AG04450 (cell line): Measurements from ENCODE around the gene LONP2. TPM values are rescaled to one million over a fixed set of nuclear protein-coding genes. Genes with fewer than 3 reads are reported as not detected.

Experiments
- CTCF ChIA-PET: fragments of 300-600, 350-600 bp; formaldehyde crosslinking; extraction: SDS; loops from one replicate; lab custom pipeline; 2022; ENCODE audit warnings: antibody characterized with exemption, inconsistent platforms; lab: Charles Lee
- POLR2A ChIA-PET: fragments of 350-600 bp; formaldehyde crosslinking; extraction: SDS; loops from one replicate; lab custom pipeline; 2021; ENCODE audit warnings: antibody characterized with exemption, inconsistent platforms; lab: Yijun Ruan, JAX
- DNase-seq: peaks from one replicate; pipeline ENCODE4 v3.0.0-alpha.2; 2011; ENCODE audit warnings: low read depth, low spot score
- H3K27ac ChIP-seq: one replicate; pipeline ENCODE4 v1.5.1; 2012; ENCODE audit warnings: low read depth, low read length, control low read depth
- H3K27me3 ChIP-seq: one replicate; pipeline ENCODE4 v1.6.0; 2012; ENCODE audit warnings: low read length; ENCODE audit not compliant: control insufficient read depth, insufficient read depth
- H3K4me3 ChIP-seq: 2 replicates; pipeline ENCODE4 v1.5.1; 2011; ENCODE audit warnings: mild to moderate bottlenecking, low read depth, low read length, control low read depth
- H3K9me3 ChIP-seq: 2 replicates; pipeline ENCODE4 v1.5.1; 2012; ENCODE audit warnings: low read length; ENCODE audit not compliant: control insufficient read depth, insufficient read depth
- CTCF ChIP-seq: IDR thresholded peaks from 2 replicates; pipeline ENCODE4 v1.5.1; 2011; ENCODE audit warnings: low read depth, low read length, control low read depth, inconsistent platforms
- polyA plus RNA-seq: library from polyadenylated mRNA; depleted of rRNA; stranded (reverse); fragments of >200 nt; gene quantifications from 2 replicates; pipeline ENCODE4 v1.2.3, GENCODE V29; 2011

The LONP2 gene
- polyA plus RNA-seq, 1 experiment = 63.7 TPM

DNA sequence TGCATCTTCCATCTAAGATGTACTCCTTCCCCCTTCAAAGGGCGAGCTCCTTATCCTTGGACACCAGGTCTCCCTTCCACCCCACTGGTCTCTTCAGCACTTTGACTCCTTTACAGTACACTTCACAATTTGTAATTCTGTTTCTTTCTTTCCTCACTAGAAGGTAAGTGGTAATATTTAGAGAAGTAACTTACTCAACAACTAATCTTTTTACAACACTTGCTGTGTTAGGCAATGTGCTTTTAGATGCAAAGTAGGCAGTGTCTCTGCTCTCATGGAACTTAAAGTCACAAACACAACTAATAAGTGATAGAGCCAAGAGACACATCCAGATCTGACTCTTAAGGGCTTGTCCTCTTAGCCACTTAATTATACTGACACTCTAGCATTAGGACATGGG is 134.7 kb downstream of the LONP2 start:
- Histone ChIP-seq H3K27ac (no peak overlapping the region), H3K9me3 (no peaks in the 10 kb centered on the region), H3K27me3 (no peaks in the 10 kb centered on the region), H3K4me3 (no peak overlapping the region)
- ChIA-PET CTCF (no interaction called here), POLR2A (no interaction called here)
- no peak for TF ChIP-seq CTCF
- no peak for DNase-seq

GRCh38 chr16:48381201-48381600 is 137.1 kb downstream of the LONP2 start:
- no peak overlapping the region for H3K4me3 ChIP-seq
- no peak for DNase-seq
- TF ChIP-seq CTCF = no peak
- H3K9me3 ChIP-seq = no peaks in the 10 kb centered on the region
- POLR2A ChIA-PET = interaction anchor here (1.3 kb wide), 1 partner anchor 15 kb away, joined by 4 read pairs; no protein-coding TSS in a partner anchor
- H3K27me3 ChIP-seq = no peaks in the 10 kb centered on the region
- CTCF ChIA-PET = no interaction called here
- no peak overlapping the region for H3K27ac ChIP-seq

DNA sequence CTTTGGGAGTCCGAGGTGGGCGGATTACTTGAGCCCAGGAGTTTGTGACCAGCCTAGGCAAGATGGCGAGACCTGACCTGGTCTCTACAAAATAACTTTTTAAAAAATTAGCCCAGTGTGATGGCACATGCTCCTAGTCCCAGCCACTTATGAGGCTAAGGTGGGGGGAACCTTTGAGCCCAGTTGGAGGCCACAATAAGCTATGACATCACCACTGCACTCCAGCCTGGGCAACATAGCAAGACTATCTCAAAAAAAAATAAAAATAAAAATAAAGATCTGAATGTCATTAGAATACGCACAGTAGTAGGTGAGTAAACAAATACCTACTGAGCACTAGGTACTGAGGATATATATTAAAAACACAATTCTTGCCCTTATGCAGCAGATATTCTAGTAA is 138.0 kb downstream of the LONP2 start:
- no peak for DNase-seq
- POLR2A ChIA-PET = no interaction called here
- no peaks in the 10 kb centered on the region for H3K27me3 ChIP-seq
- no peak overlapping the region for H3K4me3 ChIP-seq
- no peak overlapping the region for H3K27ac ChIP-seq
- H3K9me3 ChIP-seq = no peaks in the 10 kb centered on the region
- no peak for TF ChIP-seq CTCF
- CTCF ChIA-PET = no interaction called here

GRCh38 chr16:48383009-48383876 is 139.1 kb downstream of the LONP2 start:
- DNase-seq = no peak
- no peak for TF ChIP-seq CTCF
- H3K27ac ChIP-seq = no peak overlapping the region
- POLR2A ChIA-PET = interaction anchor here (0.6 to 1.6 kb wide), 7 partner anchors 11 to 239 kb away, joined by 3 to 18 read pairs (median 5); no protein-coding TSS in a partner anchor
- no peaks in the 10 kb centered on the region for H3K9me3 ChIP-seq
- peak overlapping the region; percentile 82 for H3K4me3 ChIP-seq
- CTCF ChIA-PET = interaction anchor here (0.6 to 1.3 kb wide), 2 partner anchors 68 to 240 kb away, joined by 3 read pairs; no protein-coding TSS in a partner anchor
- H3K27me3 ChIP-seq = no peaks in the 10 kb centered on the region

- ChIA-PET POLR2A (interaction anchor here (0.6 to 1.6 kb wide), 10 partner anchors 10 to 238 kb away, joined by 3 to 18 read pairs (median 4); no protein-coding TSS in a partner anchor), CTCF (interaction anchor here (0.6 to 1.3 kb wide), 3 partner anchors 28 to 239 kb away, joined by 3 read pairs; no protein-coding TSS in a partner anchor)
- no peak for DNase-seq
Observed at GRCh38 chr16:48383877-48384519, 139.9 kb downstream of the LONP2 start.

More at GRCh38 chr16:48383877-48384519, 139.9 kb downstream of the LONP2 start:
- H3K4me3 ChIP-seq = peak overlapping the region; percentile 82
- TF ChIP-seq CTCF = no peak
- H3K9me3 ChIP-seq = no peaks in the 10 kb centered on the region
- peak overlapping the region; percentile 87 for H3K27ac ChIP-seq
- no peaks in the 10 kb centered on the region for H3K27me3 ChIP-seq
